Tongue (tissue), 2 donors: Measurements from ENCODE around the gene CASP9. TPM values are rescaled to one million over a fixed set of nuclear protein-coding genes. Genes with fewer than 3 reads are reported as not detected.
"Not testable (repeated sequence)": the region's sequence is repeated elsewhere in the genome, so short reads cannot be mapped to it uniquely, and the experiment has no call there.

Source experiments
- DNase-seq: peaks from one replicate; pipeline ENCODE4 v3.0.0-alpha.2; 2015
- total RNA-seq: library from RNA; depleted of rRNA; stranded (reverse); fragments of >200 nt; gene quantifications from one replicate; pipeline ENCODE4 v1.2.3, GENCODE V29; 2014

CASP9 gene
- total RNA-seq, 1 donor from 2014 or later, result 16.8 TPM

- DNase-seq, result no peak
Measured at GRCh38 chr1:15500184-15501178, 23.5 kb downstream of the CASP9 start.

GRCh38 chr1:15493869-15494390 is 30.1 kb downstream of the CASP9 start:
- no peak for DNase-seq

DNA sequence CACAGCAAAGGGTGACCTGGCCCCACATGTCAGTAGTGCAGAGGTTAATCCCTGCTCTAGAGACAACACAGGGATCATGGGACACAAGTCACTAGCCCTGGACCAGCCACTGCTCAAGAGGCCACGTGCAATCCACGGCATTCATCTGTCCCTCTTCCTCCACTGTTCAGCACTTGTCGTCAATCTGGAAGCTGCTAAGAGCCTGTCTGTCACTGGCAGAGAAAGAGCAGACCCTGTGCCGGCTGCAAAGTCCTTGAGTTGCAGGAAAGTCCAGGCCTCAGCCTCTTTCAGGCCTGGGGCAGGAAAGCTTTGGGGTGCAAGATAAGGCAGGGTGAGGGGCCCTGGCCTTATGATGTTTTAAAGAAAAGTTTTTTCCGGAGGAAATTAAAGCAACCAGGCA is 31.4 kb downstream of the CASP9 start:
- no peak for DNase-seq

- not testable (repeated sequence) for DNase-seq
Measured at GRCh38 chr1:15491010-15491409, 33.0 kb downstream of the CASP9 start.

DNA sequence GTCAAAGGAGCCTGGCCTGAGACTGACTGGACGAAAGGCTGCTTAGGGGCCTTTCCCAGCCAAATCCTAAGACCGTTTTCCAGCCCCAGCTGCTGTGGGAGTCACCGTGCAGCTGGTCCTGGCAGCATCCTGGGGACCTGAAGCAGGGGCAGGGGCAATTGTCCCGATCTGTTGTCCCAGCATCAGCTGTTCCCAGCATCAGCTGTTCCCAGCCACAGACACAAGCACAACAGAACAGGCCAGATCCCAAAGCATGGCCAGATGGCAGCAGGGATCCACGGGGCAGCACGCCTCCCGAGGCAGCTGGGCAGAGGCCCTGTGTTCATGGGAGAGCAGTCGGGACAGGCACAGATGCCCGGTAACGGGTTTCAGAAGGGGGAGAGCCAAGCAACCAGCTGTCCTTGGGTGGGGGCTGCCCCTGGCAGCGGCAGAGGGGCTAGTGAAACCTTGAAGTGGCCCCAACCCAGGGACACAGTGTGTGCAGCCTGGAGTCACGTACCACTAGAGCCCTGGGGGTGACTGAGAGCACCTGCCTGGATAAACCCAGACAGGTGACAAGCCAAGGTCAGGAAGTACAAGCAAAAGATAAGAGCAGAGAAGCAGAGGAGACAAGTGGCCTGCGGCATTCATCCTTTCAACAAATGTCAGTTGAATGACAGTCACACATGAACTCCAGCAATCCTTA is 34.8 kb downstream of the CASP9 start:
- peak; percentile 97 for DNase-seq

DNA sequence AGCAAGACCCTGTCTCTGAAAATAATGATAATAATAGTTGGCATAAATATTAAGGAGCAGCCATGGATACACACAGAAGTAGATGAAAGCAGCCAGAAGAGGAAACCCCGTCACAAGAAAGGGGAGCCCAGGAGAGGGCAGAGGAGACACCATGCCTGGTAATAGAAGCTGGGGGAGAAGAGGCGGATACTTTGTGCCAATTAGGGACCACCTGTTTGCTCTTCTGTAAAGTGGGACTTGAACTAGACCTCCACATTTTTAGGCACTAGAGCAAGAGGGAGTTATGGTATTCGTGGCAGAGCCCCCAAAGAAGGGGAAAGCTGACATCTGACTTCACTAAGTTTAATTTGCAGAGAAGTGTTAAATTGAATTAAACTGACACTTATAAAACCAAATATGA is 35.6 kb downstream of the CASP9 start:
- peak; percentile 61 for DNase-seq

GRCh38 chr1:15486844-15487610 is 37.0 kb downstream of the CASP9 start:
- peak; percentile 37 for DNase-seq

DNA sequence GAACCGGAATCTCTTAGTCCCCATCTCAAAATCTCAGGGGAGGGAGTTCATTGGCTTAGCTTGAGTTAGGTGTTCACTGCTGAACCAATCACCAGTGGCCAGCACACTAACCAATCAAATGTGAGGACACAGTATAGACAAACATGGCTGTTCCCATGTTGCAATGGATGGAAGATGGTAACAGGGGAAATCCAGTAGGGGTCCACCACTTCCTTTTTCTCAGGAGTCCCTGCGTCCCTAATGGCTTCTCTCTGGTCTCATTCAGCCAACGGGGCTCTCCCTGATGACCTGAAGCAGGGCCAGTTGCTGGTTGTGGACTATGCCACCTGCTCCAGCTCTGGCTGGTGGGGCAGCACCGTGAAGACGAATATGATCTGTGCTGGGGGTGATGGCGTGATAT is 38.4 kb downstream of the CASP9 start:
- DNase-seq, result no peak

DNA sequence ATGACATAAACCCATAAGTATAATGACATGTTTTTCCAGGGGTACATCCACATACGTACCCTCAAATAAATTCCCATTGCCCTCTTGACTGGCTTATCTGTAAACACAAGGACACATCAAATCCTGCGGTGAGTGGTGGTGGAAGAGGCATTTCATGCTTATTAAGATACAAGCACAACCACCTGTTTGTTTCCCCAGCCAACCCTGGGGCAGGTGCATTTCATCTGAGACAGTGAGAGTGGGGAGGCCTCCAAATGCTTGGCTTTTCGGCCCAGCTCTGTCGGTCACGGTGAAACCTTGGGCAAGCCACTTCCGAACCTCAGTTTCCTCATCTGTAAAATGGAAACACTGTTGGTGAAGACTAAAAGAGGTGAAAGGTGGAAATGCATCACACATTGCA is 39.6 kb downstream of the CASP9 start:
- DNase-seq, result not testable (repeated sequence)

DNA sequence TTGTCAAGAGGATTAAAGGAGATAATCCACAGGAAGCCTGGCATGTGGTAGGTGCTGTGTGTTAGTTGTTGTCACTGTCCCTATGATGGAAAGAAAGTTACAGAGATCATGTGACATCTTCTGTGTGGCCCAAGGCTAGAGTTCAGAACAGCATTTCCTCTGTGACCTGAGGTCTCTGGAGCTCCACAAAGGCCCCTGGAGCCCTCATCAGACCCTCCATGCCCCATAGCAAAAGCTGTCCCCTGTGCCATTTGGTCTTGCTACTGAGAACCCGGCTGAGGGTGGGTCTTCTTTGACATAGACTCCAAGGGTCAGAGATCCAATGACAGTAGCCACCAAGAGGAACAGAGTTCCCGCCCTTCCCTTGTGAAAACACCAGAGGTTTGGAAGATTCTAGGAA is 40.0 kb downstream of the CASP9 start:
- DNase-seq, result no peak

DNA sequence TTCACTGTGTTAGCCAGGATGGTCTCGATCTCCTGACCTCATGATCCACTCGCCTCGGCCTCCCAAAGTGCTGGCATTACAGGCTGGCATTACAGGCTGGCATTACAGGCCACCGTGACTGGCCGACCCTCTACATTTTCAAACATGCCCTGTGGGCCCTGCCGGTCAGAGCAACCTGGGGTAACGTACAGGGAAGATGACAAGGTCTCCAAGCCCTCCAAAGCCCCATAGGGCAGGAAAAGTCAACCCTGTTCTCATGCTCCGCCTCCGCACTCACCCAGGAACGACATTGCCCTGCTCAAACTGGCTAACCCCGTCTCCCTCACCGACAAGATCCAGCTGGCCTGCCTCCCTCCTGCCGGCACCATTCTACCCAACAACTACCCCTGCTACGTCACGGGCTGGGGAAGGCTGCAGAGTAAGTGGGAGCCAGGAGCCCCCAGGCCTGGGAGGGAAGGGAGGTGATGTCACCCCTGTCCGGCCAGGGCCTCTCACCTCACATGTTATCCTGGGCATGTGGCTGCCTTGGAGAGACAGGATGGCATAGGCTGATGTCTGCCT is 41.0 kb downstream of the CASP9 start:
- not testable (repeated sequence) for DNase-seq

DNA sequence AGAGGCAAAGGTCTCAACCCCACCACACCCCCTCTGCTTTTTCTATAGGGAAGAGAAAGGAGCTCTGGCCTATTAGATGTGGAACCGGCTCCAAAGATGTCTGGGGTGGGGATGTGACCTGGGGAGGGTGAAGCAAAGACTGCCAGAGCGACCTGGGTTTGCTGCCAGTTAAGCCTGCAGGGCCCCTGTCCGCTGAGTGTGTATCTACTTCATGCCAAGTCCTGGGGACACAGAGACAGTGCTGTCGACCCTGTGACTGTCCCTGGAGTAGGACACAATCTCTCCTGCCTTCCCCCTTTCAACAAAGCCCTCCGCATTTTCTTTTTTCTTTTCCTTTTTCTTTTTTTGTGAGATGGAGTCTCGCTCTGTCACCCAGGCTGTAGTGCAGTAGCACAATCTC is 41.6 kb downstream of the CASP9 start:
- DNase-seq, result not testable (repeated sequence)

- no peak for DNase-seq
Measured at GRCh38 chr1:15479654-15480347, 44.2 kb downstream of the CASP9 start.

GRCh38 chr1:15477646-15478212 is 46.3 kb downstream of the CASP9 start:
- DNase-seq, result no peak

GRCh38 chr1:15476927-15477326 is 47.1 kb downstream of the CASP9 start:
- DNase-seq, result no peak

- DNase-seq, result no peak
Measured at GRCh38 chr1:15475752-15476314, 48.2 kb downstream of the CASP9 start, which contains the start of gene CELA2B. CELA2B (plus strand) TSS chr1:15476104; CDS start chr1:15476126, 22 bp downstream.

- no peak for DNase-seq
Measured at GRCh38 chr1:15472587-15472986, 51.4 kb downstream of the CASP9 start.

GRCh38 chr1:15471723-15472122 is 52.3 kb downstream of the CASP9 start:
- DNase-seq, result not testable (repeated sequence)

GRCh38 chr1:15471067-15471466 is 52.9 kb downstream of the CASP9 start:
- not testable (repeated sequence) for DNase-seq

- DNase-seq, result peak; percentile 96
Measured at GRCh38 chr1:15469821-15470448, 54.1 kb downstream of the CASP9 start.
